ENCODE measurements around the gene AP3D1. TPM values are rescaled to one million over a fixed set of nuclear protein-coding genes. Genes with fewer than 3 reads are reported as not detected.

Gene AP3D1
- total and polyA plus RNA-seq, 9 of the 15 experiments (the other 6 are each of a cell fraction or from before 2014, with no cell fraction given): 1.2 to 86.1 (median 35.9) TPM

DNA sequence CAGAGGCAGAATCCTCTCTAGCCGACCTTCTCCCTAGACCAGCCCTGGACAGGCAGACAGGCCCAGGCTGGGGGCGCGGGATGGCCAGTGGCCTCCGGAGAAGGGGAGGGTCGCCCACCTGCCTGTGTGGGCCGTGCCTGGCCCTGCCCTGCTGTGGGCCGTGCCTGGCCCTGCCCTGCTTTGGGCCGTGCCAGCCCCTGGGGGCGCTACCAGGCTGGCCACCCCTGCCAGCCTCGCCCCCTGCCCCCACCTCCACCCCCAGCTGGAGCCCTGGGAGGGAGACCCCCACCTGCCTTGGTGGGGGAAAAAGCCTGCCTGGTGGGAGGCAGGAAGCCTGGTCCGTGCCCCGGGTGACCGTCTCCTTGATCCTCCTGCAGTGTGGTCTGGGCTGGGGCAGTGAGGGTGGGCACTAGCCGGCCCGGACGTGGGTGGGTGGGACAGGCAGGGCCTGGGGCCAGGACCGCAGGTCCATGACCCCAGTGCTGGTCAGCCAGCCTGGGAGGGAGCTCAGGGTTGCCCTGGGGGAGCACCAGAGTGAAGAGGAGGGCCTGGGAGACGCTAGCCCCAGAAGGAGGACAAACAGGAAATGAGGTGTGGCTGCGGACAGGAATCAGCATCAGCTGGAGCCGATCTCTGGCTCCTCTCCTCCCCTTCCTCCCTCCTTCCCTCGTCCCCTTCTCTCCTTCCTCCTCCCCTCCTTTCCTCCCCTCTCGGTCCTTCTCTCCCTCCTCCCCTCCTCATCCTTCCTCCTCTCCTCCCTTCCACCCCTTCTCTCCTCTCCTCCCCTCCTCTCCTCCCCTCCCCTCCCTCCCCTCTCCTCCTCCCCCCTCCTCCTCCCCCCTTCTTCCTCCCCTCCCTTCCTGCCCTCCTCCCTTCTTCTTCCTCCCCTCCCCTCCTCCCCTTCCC is 95.2 kb downstream of the AP3D1 start (continued):
- TF ChIP-seq, protein P1, sequence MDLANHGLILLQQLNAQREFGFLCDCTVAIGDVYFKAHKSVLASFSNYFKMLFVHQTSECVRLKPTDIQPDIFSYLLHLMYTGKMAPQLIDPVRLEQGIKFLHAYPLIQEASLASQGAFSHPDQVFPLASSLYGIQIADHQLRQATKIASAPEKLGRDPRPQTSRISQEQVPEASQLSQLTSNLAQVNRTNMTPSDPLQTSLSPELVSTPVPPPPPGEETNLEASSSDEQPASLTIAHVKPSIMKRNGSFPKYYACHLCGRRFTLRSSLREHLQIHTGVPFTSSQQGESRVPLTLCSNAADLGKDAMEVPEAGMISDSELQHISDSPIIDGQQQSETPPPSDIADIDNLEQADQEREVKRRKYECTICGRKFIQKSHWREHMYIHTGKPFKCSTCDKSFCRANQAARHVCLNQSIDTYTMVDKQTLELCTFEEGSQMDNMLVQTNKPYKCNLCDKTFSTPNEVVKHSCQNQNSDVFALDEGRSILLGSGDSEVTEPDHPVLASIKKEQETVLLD (IDR thresholded peaks at IDR 0.05): peak; percentile 59; the same call in 1 of the 2 replicates
- TF ChIP-seq FOXA3 (CRISPR knock-in tag; conservative IDR thresholded peaks at IDR 0.05 in 1 of 2, IDR thresholded peaks at IDR 0.05 in 1 of 2) (no peak), HOXB6 (CRISPR knock-in tag; IDR thresholded peaks at IDR 0.05; ENCODE audit: borderline replicate concordance) (no peak), DEAF1 (CRISPR knock-in tag; IDR thresholded peaks at IDR 0.05) (no peak), SREBF1 (IDR thresholded peaks at IDR 0.05; ENCODE audit: borderline replicate concordance, low read depth, low read length) (no peak), CREM (IDR thresholded peaks at IDR 0.05; ENCODE audit: low read depth) (peak; percentile 83), ZBTB7A (IDR thresholded peaks at IDR 0.05; ENCODE audit: borderline replicate concordance, control insufficient read depth, low read depth, low read length) (peak; percentile 74; the same call in 1 of the 2 replicates), MYC (IDR thresholded peaks at IDR 0.05; ENCODE audit: low read depth, low read length) (peak; percentile 62; the same call in 1 of the 2 replicates), MYC (CRISPR knock-in tag; IDR thresholded peaks at IDR 0.05; ENCODE audit: borderline replicate concordance, low read depth) (no peak), ZNF589 (CRISPR knock-in tag; IDR thresholded peaks at IDR 0.05; ENCODE audit: low read depth) (peak; percentile 74; the same call in 1 of the 2 replicates), CHD4 (IDR thresholded peaks at IDR 0.05; ENCODE audit: insufficient read depth, insufficient replicate concordance, low read depth, low read length, poor library complexity, severe bottlenecking) (no peak), HMBOX1 (IDR thresholded peaks at IDR 0.05) (no peak)
- TF ChIP-seq, protein P2, sequence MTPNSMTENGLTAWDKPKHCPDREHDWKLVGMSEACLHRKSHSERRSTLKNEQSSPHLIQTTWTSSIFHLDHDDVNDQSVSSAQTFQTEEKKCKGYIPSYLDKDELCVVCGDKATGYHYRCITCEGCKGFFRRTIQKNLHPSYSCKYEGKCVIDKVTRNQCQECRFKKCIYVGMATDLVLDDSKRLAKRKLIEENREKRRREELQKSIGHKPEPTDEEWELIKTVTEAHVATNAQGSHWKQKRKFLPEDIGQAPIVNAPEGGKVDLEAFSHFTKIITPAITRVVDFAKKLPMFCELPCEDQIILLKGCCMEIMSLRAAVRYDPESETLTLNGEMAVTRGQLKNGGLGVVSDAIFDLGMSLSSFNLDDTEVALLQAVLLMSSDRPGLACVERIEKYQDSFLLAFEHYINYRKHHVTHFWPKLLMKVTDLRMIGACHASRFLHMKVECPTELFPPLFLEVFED (CRISPR knock-in tag; conservative IDR thresholded peaks at IDR 0.05): peak; percentile 63; the same call in 1 of the 2 replicates
- TF ChIP-seq, protein P3, sequence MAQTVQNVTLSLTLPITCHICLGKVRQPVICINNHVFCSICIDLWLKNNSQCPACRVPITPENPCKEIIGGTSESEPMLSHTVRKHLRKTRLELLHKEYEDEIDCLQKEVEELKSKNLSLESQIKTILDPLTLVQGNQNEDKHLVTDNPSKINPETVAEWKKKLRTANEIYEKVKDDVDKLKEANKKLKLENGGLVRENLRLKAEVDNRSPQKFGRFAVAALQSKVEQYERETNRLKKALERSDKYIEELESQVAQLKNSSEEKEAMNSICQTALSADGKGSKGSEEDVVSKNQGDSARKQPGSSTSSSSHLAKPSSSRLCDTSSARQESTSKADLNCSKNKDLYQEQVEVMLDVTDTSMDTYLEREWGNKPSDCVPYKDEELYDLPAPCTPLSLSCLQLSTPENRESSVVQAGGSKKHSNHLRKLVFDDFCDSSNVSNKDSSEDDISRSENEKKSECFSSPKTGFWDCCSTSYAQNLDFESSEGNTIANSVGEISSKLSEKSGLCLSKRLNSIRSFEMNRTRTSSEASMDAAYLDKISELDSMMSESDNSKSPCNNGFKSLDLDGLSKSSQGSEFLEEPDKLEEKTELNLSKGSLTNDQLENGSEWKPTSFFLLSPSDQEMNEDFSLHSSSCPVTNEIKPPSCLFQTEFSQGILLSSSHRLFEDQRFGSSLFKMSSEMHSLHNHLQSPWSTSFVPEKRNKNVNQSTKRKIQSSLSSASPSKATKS (CRISPR knock-in tag; IDR thresholded peaks at IDR 0.05): no peak
